ENCODE measurements around the gene YIPF5. TPM values are rescaled to one million over a fixed set of nuclear protein-coding genes. Genes with fewer than 3 reads are reported as not detected.

Gene YIPF5
- total RNA-seq, 1 donor from 2014 or later, result 46.4 TPM

- Histone ChIP-seq H3K36me3 (no peaks in the 10 kb centered on the region), H3K27ac (no peak overlapping the region), H3K4me3 (peak overlapping the region; percentile 41), H3K27me3 (ENCODE audit: low read depth) (peaks cover 32% of the 10 kb centered on the region), H3K9me3 (no peaks in the 10 kb centered on the region), H3K4me1 (no peaks in the 10 kb centered on the region)
- intact Hi-C loops (cut with DNase I), result no loop called here
- TF ChIP-seq, protein P1, sequence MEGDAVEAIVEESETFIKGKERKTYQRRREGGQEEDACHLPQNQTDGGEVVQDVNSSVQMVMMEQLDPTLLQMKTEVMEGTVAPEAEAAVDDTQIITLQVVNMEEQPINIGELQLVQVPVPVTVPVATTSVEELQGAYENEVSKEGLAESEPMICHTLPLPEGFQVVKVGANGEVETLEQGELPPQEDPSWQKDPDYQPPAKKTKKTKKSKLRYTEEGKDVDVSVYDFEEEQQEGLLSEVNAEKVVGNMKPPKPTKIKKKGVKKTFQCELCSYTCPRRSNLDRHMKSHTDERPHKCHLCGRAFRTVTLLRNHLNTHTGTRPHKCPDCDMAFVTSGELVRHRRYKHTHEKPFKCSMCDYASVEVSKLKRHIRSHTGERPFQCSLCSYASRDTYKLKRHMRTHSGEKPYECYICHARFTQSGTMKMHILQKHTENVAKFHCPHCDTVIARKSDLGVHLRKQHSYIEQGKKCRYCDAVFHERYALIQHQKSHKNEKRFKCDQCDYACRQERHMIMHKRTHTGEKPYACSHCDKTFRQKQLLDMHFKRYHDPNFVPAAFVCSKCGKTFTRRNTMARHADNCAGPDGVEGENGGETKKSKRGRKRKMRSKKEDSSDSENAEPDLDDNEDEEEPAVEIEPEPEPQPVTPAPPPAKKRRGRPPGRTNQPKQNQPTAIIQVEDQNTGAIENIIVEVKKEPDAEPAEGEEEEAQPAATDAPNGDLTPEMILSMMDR (IDR thresholded peaks at IDR 0.05), result no peak
- no peak for ATAC-seq
- no peak for DNase-seq
Observed at GRCh38 chr5:144206141-144206540, 35.7 kb upstream of the YIPF5 start.

- H3K4me3 ChIP-seq, result peak overlapping the region; percentile 41
- H3K27me3 ChIP-seq (ENCODE audit: low read depth), result peaks cover 38% of the 10 kb centered on the region
- H3K36me3 ChIP-seq, result no peaks in the 10 kb centered on the region
- TF ChIP-seq, protein P1 (IDR thresholded peaks at IDR 0.05), result no peak
- H3K27ac ChIP-seq, result no peak overlapping the region
- ATAC-seq, result peak; percentile 47 to 58
- no peak for DNase-seq
- H3K4me1 ChIP-seq, result no peaks in the 10 kb centered on the region
- intact Hi-C loops (cut with DNase I), result no loop called here
- H3K9me3 ChIP-seq, result no peaks in the 10 kb centered on the region
Observed at GRCh38 chr5:144205141-144205551, 34.7 kb upstream of the YIPF5 start.

DNA sequence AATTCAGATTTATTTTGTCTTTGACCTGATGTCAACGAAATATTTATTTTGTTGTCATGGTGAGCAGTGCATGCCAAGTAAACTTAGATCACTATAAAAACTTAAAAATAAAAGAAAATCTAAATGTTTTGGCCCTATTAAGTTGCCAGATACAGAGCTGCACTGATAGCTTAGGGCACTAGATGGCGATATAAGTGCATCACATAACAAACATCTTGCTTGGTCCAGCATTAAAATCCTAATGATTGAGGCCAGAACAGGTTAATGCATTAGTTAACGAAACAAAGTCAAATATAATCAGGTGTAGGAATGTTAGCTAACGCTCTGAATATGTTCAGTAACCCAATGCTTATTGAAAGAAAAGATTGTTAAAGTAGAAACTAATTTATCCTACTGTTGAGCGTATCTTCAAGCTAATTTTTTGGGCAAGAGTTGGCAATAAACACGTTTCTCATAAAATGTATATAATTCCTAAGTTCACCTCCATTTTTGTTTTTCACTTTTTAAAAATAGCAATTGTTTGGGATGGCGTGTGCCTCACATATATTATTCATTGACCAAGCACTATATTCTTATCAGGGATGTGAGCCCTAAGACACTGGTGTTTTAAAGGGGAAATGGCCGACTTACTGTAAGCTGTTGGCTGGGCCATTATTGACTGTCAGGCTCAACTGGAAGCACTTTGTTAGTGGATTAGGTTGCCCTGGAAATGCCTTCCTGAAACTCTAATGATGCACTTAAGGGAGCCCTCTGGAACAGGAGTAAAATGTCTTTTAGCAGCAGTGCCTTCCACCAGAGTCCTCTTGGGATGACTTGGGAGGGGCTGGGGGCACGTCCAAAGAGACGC is 33.5 kb upstream of the YIPF5 start:
- no peaks in the 10 kb centered on the region for H3K4me1 ChIP-seq
- peaks cover 46% of the 10 kb centered on the region for H3K27me3 ChIP-seq (ENCODE audit: low read depth)
- DNase-seq, result no peak
- intact Hi-C loops (cut with DNase I), result no loop called here
- no peaks in the 10 kb centered on the region for H3K9me3 ChIP-seq
- ATAC-seq, result peak; percentile 61 to 78
- no peak overlapping the region for H3K27ac ChIP-seq
- TF ChIP-seq, protein P1 (IDR thresholded peaks at IDR 0.05), result peak; percentile 89
- no peaks in the 10 kb centered on the region for H3K36me3 ChIP-seq
- no peak overlapping the region for H3K4me3 ChIP-seq

DNA sequence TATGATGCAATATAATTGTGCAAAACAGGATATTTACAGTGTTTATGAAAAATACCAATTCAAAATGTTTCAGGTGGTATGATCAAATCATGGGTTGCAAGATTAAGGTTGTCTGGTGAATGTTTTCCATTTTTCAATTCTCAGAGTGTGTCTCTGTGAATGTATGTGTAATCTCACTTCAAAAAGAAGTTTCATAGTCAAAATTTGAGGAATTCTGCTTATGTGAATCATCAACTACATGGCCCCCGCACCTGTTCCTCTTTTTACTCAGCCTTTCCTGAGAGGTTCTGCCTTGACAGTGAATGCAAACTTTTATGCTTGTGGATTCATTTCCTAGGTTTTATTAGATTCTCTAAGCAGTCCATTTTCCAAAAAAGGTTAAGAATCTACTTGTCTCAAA is 32.3 kb upstream of the YIPF5 start:
- TF ChIP-seq, protein P1 (IDR thresholded peaks at IDR 0.05), result no peak
- ATAC-seq, result no peak
- Histone ChIP-seq H3K4me1 (no peaks in the 10 kb centered on the region), H3K36me3 (no peaks in the 10 kb centered on the region), H3K9me3 (no peaks in the 10 kb centered on the region), H3K27ac (no peak overlapping the region), H3K4me3 (no peak overlapping the region), H3K27me3 (ENCODE audit: low read depth) (peaks cover 46% of the 10 kb centered on the region)
- intact Hi-C loops (cut with DNase I), result no loop called here
- DNase-seq, result no peak

DNA sequence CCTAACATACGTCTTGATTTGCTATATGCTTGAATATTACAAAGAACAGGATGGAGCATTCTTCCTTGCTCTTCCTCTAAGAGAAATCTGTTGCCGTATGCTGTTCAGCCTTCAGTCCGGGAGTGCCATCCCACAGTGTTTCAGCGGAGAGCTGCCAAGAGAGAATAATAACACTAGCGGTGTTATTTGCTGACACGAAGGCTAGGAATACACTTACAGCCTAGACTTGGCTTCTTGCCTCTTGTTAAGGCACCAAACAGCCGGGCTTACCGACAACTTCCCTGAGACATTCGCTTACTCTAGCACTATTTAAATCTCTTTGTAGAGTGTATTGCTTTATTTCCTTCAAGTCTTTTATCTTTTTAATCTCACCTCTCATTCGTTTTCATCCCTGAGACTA is 31.6 kb upstream of the YIPF5 start:
- no peak for DNase-seq
- H3K9me3 ChIP-seq, result no peaks in the 10 kb centered on the region

More for the DNA sequence above, 31.6 kb upstream of the YIPF5 start:
- no peak overlapping the region for H3K4me3 ChIP-seq
- no peaks in the 10 kb centered on the region for H3K36me3 ChIP-seq
- peaks cover 43% of the 10 kb centered on the region for H3K27me3 ChIP-seq (ENCODE audit: low read depth)
- no peak overlapping the region for H3K27ac ChIP-seq
- intact Hi-C loops (cut with DNase I), result no loop called here
- H3K4me1 ChIP-seq, result no peaks in the 10 kb centered on the region
- TF ChIP-seq, protein P1 (IDR thresholded peaks at IDR 0.05), result no peak
- ATAC-seq, result no peak
